K562 (cell line): ENCODE data around the gene PRCC. TPM values are rescaled to one million over a fixed set of nuclear protein-coding genes. Genes with fewer than 3 reads are reported as not detected.
A peak's percentile ranks its signal among the peaks of the same experiment; 100 is the strongest.

Experiments
- CBFA2T3 ChIP-seq: fragments of 450-650 bp; IDR thresholded peaks from 2 replicates; pipeline ENCODE4 v1.6.1; 2017
- CTBP1 ChIP-seq: fragments of 450-650 bp; IDR thresholded peaks from 2 replicates; pipeline ENCODE4 v1.6.1; 2016; ENCODE audit warnings: borderline replicate concordance
- E2F3 ChIP-seq: fragments of 250-450 bp; sonication (Bioruptor Pico); IDR thresholded peaks from 2 replicates; pipeline ENCODE4 v1.4.0; 2020; ENCODE audit warnings: mild to moderate bottlenecking
- GATAD2A ChIP-seq: fragments of 450-650 bp; IDR thresholded peaks from 2 replicates; pipeline ENCODE4 v1.6.1; 2017
- JUND ChIP-seq, 2 experiments: IDR thresholded peaks; 2 replicates in 1 of 2; 3 replicates in 1 of 2; pipeline ENCODE4 v1.6.1; 2011; ENCODE audit warnings: borderline replicate concordance in 2 of 2, low read depth in 2 of 2, low read length in 2 of 2, improper control_type of control experiment in 1 of 2, missing biosample characterization in 1 of 2, missing genetic modification characterization in 1 of 2, missing genetic modification reagents in 1 of 2
- MCM2 ChIP-seq: fragments of 450-650 bp; IDR thresholded peaks from 2 replicates; pipeline ENCODE4 v1.6.1; 2017; ENCODE audit warnings: low read depth, mild to moderate bottlenecking
- SAFB ChIP-seq: fragments of 200-400 bp; formaldehyde crosslinking; IDR thresholded peaks from 2 replicates; pipeline ENCODE4 v1.6.1; 2017; ENCODE audit warnings: low read depth, low read length, borderline replicate concordance
- SMAD1 ChIP-seq: fragments of 150-350 bp; IDR thresholded peaks from 2 replicates; pipeline ENCODE4 v1.6.1; 2014; ENCODE audit warnings: low read length, low read depth; ENCODE audit not compliant: partially characterized antibody
- SMC3 ChIP-seq: conservative IDR thresholded peaks from 2 replicates; pipeline ENCODE4 v1.6.1; 2011; ENCODE audit warnings: low read depth, low read length, improper control_type of control experiment; ENCODE audit not compliant: insufficient read depth
- SREBF1 ChIP-seq: fragments of 150-350 bp; IDR thresholded peaks from 2 replicates; pipeline ENCODE4 v1.6.1; 2014; ENCODE audit warnings: antibody characterized with exemption, low read depth, low read length, borderline replicate concordance
- ZNF586 ChIP-seq: fragments of 450-650 bp; formaldehyde crosslinking; conservative IDR thresholded peaks from 2 replicates; pipeline ENCODE4 v1.4.0; 2020; ENCODE audit warnings: mild to moderate bottlenecking, moderate library complexity
- polyA plus RNA-seq, 8 experiments: library from polyadenylated mRNA; depleted of rRNA in 4 of 8; stranded (reverse) in 5 of 8; unstranded in 3 of 8; fragments of >200 nt; fragmentation: Nextera tagmentation in 2 of 8; fragmentation: Illumina TruSeq in 1 of 8; extraction: Ambion mirVana in 2 of 8; extraction: Trizol in 1 of 8; gene quantifications; 2 replicates each; pipeline versions ENCODE4 v1.2.1 to v1.2.3, GENCODE V29; 2011 to 2014; ENCODE audit warnings: inconsistent platforms in 1 of 8, missing spikeins in 1 of 8
- total RNA-seq, 7 experiments: library from RNA; depleted of rRNA in 6 of 7; stranded (reverse); fragments of >200 nt in 6 of 7; fragmentation: Illumina TruSeq in 2 of 7; extraction: Trizol in 2 of 7; gene quantifications; 2 replicates each; pipeline versions ENCODE4 v1.2.1 to v1.2.3, GENCODE V29; 2011 to 2021; ENCODE audit warnings: low replicate concordance in 1 of 7
- TF ChIP-seq, protein P1 (sequence below): fragments of 200-800 bp; sonication (Bioruptor generic); IDR thresholded peaks from 2 replicates; pipeline ENCODE4 v1.6.1; 2016; ENCODE audit warnings: missing genetic modification characterization, missing compliant biosample characterization
- TF ChIP-seq, protein P2 (sequence below), 3 experiments: fragments of 200-800 bp in 1 of 3; sonication (Bioruptor generic) in 1 of 3; sonication (generic) in 1 of 3; formaldehyde crosslinking in 1 of 3; IDR thresholded peaks; 2 replicates each; pipeline versions ENCODE4 v1.6.1 to v1.8.0; 2016 to 2022; ENCODE audit warnings: mild to moderate bottlenecking in 2 of 3, missing compliant biosample characterization in 2 of 3, missing genetic modification characterization in 2 of 3, missing genetic modification reagents in 1 of 3
- TF ChIP-seq, protein P3 (sequence below): sonication (generic); formaldehyde crosslinking; IDR thresholded peaks from 2 replicates; pipeline ENCODE4 v1.8.1; 2023; ENCODE audit warnings: missing genetic modification reagents, mild to moderate bottlenecking, borderline replicate concordance

PRCC gene
- total and polyA plus RNA-seq, 9 of the 15 experiments (the other 6 are each of a cell fraction or from before 2014, with no cell fraction given) = 23.9 to 201 (median 41.1) TPM

DNA sequence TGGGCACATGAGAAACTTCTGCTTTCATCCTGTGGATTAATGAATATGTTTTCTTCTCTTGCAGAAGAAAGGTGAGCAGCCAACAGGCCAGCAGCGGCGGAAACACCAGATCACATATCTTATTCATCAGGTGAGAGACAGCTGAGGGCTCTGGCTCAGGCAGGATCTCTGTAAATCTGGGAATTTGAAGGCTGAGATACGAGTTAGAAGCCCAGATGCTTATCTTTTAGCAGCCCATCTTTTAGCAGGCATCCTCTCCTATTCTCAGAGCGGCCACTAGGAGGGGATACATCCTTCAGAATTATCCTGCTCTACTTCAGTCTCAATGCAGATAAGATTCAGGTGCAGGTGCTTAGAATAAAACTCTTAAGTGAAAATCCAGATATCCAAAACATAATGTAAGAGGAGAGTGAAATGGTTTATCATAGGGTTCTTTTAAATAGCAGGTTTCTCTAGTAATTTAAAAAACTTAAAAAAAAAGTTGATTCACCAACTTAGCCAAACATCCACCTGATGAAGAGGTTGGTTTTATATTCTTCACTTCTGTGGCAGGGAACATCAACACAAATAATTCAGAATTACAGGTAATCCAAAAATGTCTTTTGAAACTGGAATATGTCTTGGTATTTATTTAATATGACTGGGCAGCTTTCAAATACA, 30.0 kb downstream of the PRCC start (continued):
- TF ChIP-seq, protein P1, sequence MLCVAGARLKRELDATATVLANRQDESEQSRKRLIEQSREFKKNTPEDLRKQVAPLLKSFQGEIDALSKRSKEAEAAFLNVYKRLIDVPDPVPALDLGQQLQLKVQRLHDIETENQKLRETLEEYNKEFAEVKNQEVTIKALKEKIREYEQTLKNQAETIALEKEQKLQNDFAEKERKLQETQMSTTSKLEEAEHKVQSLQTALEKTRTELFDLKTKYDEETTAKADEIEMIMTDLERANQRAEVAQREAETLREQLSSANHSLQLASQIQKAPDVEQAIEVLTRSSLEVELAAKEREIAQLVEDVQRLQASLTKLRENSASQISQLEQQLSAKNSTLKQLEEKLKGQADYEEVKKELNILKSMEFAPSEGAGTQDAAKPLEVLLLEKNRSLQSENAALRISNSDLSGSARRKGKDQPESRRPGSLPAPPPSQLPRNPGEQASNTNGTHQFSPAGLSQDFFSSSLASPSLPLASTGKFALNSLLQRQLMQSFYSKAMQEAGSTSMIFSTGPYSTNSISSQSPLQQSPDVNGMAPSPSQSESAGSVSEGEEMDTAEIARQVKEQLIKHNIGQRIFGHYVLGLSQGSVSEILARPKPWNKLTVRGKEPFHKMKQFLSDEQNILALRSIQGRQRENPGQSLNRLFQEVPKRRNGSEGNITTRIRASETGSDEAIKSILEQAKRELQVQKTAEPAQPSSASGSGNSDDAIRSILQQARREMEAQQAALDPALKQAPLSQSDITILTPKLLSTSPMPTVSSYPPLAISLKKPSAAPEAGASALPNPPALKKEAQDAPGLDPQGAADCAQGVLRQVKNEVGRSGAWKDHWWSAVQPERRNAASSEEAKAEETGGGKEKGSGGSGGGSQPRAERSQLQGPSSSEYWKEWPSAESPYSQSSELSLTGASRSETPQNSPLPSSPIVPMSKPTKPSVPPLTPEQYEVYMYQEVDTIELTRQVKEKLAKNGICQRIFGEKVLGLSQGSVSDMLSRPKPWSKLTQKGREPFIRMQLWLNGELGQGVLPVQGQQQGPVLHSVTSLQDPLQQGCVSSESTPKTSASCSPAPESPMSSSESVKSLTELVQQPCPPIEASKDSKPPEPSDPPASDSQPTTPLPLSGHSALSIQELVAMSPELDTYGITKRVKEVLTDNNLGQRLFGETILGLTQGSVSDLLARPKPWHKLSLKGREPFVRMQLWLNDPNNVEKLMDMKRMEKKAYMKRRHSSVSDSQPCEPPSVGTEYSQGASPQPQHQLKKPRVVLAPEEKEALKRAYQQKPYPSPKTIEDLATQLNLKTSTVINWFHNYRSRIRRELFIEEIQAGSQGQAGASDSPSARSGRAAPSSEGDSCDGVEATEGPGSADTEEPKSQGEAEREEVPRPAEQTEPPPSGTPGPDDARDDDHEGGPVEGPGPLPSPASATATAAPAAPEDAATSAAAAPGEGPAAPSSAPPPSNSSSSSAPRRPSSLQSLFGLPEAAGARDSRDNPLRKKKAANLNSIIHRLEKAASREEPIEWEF (CRISPR knock-in tag) = no peak
- TF ChIP-seq E2F3 (no peak), JUND (IDR thresholded peaks at IDR 0.05; ENCODE audit: borderline replicate concordance, low read depth, low read length) (0 out of 2 replicates have a peak, but pooled peaks have one; percentile 40), JUND (tag; IDR thresholded peaks at IDR 0.05; ENCODE audit: borderline replicate concordance, low read depth, low read length) (no peak), ZNF586 (CRISPR knock-in tag) (no peak), SMAD1 (no peak), SAFB (no peak), CBFA2T3 (peak; percentile 3; the same call in 1 of the 2 replicates), CTBP1 (peak; percentile 77), SREBF1 (no peak), MCM2 (no peak), SMC3 (peak; percentile 70), GATAD2A (no peak)
- TF ChIP-seq, protein P2, sequence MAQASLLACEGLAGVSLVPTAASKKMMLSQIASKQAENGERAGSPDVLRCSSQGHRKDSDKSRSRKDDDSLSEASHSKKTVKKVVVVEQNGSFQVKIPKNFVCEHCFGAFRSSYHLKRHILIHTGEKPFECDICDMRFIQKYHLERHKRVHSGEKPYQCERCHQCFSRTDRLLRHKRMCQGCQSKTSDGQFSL (CRISPR knock-in tag; IDR thresholded peaks at IDR 0.05) = no peak
- TF ChIP-seq, protein P2 (tag; IDR thresholded peaks at IDR 0.05) = no peak
- TF ChIP-seq, protein P3, sequence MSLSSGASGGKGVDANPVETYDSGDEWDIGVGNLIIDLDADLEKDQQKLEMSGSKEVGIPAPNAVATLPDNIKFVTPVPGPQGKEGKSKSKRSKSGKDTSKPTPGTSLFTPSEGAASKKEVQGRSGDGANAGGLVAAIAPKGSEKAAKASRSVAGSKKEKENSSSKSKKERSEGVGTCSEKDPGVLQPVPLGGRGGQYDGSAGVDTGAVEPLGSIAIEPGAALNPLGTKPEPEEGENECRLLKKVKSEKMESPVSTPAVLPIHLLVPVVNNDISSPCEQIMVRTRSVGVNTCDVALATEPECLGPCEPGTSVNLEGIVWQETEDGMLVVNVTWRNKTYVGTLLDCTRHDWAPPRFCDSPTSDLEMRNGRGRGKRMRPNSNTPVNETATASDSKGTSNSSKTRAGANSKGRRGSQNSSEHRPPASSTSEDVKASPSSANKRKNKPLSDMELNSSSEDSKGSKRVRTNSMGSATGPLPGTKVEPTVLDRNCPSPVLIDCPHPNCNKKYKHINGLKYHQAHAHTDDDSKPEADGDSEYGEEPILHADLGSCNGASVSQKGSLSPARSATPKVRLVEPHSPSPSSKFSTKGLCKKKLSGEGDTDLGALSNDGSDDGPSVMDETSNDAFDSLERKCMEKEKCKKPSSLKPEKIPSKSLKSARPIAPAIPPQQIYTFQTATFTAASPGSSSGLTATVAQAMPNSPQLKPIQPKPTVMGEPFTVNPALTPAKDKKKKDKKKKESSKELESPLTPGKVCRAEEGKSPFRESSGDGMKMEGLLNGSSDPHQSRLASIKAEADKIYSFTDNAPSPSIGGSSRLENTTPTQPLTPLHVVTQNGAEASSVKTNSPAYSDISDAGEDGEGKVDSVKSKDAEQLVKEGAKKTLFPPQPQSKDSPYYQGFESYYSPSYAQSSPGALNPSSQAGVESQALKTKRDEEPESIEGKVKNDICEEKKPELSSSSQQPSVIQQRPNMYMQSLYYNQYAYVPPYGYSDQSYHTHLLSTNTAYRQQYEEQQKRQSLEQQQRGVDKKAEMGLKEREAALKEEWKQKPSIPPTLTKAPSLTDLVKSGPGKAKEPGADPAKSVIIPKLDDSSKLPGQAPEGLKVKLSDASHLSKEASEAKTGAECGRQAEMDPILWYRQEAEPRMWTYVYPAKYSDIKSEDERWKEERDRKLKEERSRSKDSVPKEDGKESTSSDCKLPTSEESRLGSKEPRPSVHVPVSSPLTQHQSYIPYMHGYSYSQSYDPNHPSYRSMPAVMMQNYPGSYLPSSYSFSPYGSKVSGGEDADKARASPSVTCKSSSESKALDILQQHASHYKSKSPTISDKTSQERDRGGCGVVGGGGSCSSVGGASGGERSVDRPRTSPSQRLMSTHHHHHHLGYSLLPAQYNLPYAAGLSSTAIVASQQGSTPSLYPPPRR (CRISPR knock-in tag) = no peak
